GM12891 (cell line): ENCODE measurements around the gene PPM1A.

Experiments used
- DNase-seq: peaks from one replicate; pipeline ENCODE4 v3.0.0; 2011; ENCODE audit warnings: low spot score; ENCODE audit not compliant: insufficient read length
- FAIRE-seq: peaks from 2 replicates; lab custom pipeline; 2011; peaks lifted over from hg19 to GRCh38; lab: Jason Lieb, UNC
- PAX5 ChIP-seq: IDR thresholded peaks from 2 replicates; pipeline ENCODE4 v1.6.1; 2011; ENCODE audit warnings: low read length, moderate library complexity, mild to moderate bottlenecking; ENCODE audit not compliant: insufficient read depth, severe bottlenecking
- POLR2A ChIP-seq: IDR thresholded peaks from 2 replicates; pipeline ENCODE4 v1.6.1; 2011; ENCODE audit warnings: low read depth, low read length, control low read depth
- POLR2AphosphoS5 ChIP-seq: IDR thresholded peaks from 2 replicates; pipeline ENCODE4 v1.6.1; 2011; ENCODE audit warnings: low read depth, low read length, control low read depth
- POU2F2 ChIP-seq: IDR thresholded peaks from 2 replicates; pipeline ENCODE4 v1.6.1; 2011; ENCODE audit warnings: low read depth, mild to moderate bottlenecking, control low read depth, low read length, moderate library complexity
- SPI1 ChIP-seq: IDR thresholded peaks from 2 replicates; pipeline ENCODE4 v1.6.1; 2011; ENCODE audit warnings: low read depth, low read length, control low read depth
- TAF1 ChIP-seq: IDR thresholded peaks from 2 replicates; pipeline ENCODE4 v1.6.1; 2011; ENCODE audit warnings: low read depth, low read length, control low read depth

The PPM1A gene

DNA sequence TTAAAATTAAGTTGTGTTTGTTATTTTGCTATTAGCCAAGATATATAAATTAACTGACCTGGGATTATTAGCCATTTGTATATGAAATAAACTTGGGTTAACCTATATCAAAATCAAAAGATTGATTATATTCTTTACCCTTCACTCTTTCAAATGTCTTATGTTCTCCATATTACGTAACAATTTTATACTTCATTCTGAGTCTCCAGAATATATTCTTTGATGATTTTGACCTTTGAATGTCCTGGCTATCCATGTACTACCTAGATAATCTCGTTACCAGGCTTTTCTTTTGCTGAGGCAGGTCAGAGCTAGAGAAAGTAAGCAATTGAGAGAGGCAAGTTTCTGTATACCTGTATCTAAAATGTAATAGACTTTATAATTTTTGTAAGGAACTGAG, 3.6 kb downstream of the PPM1A start:
- no peak for FAIRE-seq
- TF ChIP-seq SPI1 (no peak), TAF1 (no peak), POLR2AphosphoS5 (no peak), PAX5 (no peak), POLR2A (no peak), POU2F2 (no peak)
- DNase-seq = no peak

DNA sequence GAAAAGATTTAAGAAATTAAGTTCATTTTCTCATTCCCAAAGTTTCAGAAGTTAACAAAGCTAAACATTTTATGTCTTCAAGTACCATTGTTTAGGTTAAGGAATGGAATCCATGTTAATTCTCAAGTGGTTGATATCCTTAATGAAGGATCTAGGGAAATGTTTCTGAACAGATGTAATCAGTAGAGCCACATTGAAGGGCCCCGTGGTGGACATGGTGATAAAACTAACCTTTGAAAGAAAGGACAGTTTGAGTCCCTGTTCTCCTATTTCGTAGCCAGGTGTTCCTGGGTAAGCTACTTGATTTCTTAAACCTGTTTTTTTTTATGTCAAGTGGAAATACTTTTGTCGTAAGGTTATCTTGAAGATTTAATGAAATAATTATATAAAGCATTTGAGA, 4.6 kb downstream of the PPM1A start:
- no peak for TF ChIP-seq POLR2AphosphoS5
- TF ChIP-seq POLR2A = no peak
- no peak for TF ChIP-seq POU2F2
- no peak for TF ChIP-seq PAX5
- no peak for TF ChIP-seq SPI1
- TF ChIP-seq TAF1 = no peak

DNA sequence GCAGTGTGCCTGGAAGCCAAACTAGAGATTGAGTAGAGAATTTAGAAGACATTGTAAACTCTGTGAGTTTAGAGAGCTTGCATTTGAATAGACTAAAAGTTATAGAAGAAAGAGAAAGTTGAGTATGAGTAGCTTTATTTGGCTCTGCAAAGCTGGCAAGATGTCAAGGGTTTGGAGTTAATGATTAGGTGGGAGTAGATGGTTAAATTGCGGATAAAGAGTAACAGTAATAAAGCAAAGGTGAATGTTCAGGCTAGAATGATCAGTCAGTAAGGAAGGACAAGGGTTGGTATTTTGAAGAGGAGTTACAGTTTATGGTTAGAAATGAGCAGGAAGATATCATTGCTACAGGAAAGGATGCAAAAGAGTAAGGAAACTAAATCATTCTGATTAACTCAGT, 5.2 kb downstream of the PPM1A start:
- no peak for DNase-seq
- FAIRE-seq = no peak
- no peak for TF ChIP-seq TAF1
- no peak for TF ChIP-seq PAX5
- no peak for TF ChIP-seq POU2F2
- TF ChIP-seq POLR2A = no peak
- no peak for TF ChIP-seq SPI1
- no peak for TF ChIP-seq POLR2AphosphoS5

More for the DNA sequence above, 4.6 kb downstream of the PPM1A start:
- DNase-seq = no peak
- no peak for FAIRE-seq

DNA sequence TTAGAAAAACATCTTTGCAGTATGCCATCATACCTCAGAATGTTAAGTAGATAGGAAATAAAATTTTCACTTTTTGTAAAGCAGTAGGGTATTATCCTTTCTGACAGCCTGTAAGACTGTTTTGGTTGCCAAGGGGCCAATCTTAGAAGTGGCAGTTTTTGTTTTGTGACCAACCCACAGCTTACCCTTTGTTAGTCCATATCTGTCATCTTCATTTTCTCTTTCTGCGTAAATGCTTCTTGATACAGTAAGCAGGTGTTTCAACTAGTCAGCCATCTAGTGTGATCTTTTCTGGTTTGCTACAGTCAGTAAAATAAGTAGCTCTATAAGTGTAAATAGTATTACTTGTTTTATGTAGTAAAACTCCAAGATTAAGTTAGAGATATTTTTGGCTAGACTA, 8.8 kb downstream of the PPM1A start:
- FAIRE-seq = no peak
- TF ChIP-seq PAX5 (no peak), SPI1 (no peak), POLR2A (no peak), POLR2AphosphoS5 (no peak), POU2F2 (no peak), TAF1 (no peak)
- DNase-seq = no peak

DNA sequence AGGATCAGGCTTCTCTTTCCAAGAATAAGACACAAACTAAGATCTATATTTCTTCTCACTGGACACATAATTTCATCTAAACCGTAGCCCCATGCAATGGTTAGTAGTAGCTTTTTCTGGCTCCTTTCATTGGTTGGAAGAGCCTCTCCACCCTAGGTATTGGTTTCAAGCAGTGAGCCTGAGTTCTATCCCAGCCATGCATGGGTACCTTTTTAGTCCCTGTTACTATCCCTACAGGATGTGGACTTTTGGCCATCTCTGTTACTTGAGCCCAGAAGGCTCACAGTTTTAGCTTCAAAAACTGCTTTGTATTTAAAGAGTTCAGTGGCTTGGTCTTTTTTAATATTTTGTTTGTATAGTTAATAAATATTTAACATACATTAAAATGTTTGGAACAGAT, 16.1 kb downstream of the PPM1A start:
- no peak for DNase-seq
- TF ChIP-seq POLR2AphosphoS5 (no peak), PAX5 (no peak), POLR2A (no peak), SPI1 (no peak), POU2F2 (no peak), TAF1 (no peak)
- peak; percentile 9 for FAIRE-seq

DNA sequence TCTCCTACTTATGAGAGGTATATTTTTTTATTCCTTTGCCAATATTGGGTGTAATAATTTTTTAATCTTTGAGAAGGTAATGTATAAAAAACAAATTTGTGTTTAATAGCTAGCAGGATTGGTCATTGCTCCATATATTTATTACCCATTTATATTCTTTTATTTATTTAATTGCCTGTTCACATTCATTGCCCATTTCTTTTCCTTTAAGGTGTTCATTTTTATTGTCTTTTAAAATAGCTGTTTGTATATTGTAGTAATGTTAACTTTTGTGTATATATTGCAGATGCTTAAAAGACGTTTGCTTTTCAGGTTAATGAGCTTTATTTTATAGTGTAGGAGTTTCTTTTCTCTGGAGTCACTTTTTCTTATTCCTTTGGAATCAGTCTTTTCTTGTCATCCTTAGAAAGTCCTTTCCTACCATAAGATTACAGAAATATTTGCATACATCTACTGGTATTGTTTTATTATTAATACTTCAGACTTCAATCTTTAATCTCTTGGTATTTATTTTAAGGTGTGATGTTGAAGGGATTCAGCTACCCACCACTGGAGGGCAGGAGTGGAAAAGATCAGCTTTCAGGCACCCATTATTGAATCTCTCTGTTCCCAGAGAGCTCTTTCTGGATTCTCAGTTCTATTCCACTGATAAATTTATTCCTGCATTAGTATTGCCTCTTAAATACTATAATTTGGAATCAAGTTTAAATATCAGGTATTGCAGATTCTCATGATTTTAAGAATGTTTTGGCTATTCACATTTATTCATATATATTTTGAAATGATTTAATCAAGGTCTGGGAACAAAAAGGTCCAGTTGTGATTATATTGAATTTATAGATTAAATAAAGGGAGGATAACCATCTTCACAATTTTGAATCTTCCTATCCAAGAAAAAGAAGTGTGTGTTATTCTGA, 17.3 kb downstream of the PPM1A start:
- FAIRE-seq (no peak), DNase-seq (no peak)
- TF ChIP-seq POLR2AphosphoS5 = no peak
- no peak for TF ChIP-seq SPI1

DNA sequence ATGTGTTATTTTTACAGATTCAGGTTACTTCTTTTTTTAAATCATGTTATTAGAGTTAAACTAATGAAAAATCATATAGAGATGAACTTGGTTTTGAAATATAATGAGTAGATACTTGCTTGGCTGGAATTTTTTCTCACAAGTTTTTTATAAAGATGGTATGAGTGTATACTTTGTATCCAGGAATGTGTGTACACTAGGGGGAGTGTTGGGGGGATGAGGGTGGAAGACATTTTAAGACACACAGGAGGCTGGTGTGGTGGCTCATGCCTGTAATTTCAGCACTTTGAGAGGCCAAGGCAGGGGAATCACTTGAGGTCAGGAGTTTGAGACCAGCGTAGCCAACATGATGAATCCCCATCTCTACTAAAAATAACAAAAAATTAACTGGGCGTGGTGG, 23.2 kb downstream of the PPM1A start:
- FAIRE-seq = no peak
- TF ChIP-seq TAF1 (no peak), POLR2A (no peak), POU2F2 (no peak), SPI1 (no peak), PAX5 (no peak), POLR2AphosphoS5 (no peak)
- DNase-seq = no peak

DNA sequence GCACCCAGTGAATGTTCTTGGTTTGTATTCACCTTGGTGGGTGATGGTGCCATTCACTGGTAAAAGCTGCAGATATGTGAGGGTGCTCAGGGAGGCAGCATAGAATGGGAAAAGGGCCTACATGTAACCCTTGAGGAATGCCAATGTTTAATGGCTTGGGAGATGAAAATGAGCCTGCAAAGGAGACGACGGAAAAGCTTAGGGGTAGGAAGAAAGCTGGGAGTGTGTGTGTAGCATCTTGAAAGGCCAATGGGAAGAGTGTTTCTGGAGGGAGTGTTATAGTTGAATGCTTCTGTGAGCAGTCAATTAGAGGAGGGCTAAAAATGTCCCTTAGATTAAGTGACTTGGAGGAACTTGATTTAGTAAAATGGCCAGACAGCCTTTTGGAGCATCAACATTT, 24.9 kb downstream of the PPM1A start:
- no peak for TF ChIP-seq POLR2A
- TF ChIP-seq POLR2AphosphoS5 = no peak
- no peak for TF ChIP-seq TAF1
- no peak for TF ChIP-seq POU2F2
- TF ChIP-seq SPI1 = no peak
- no peak for TF ChIP-seq PAX5
- FAIRE-seq = no peak
- no peak for DNase-seq

DNA sequence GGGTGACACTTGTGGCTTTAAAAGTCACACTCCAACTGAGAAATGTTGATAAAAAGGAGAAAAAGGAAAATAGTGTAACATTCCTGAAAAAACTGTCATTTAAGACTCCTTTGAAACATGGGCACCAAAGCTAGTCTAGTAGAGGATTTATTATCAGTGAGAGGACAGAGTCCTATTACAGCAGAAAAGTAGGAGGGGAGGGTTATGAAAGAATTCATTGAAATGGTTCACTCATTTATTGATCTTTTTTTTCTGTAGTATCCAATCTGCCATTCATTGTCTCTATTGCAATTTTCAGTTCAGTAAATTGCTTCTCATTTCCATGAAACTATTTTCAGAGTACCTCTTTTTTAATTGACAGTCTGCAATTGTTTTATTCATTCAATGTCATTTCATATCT, 25.4 kb downstream of the PPM1A start:
- DNase-seq (no peak), FAIRE-seq (no peak)
- no peak for TF ChIP-seq TAF1
- no peak for TF ChIP-seq POLR2AphosphoS5
- no peak for TF ChIP-seq SPI1
- no peak for TF ChIP-seq POLR2A
- no peak for TF ChIP-seq POU2F2
- no peak for TF ChIP-seq PAX5

DNA sequence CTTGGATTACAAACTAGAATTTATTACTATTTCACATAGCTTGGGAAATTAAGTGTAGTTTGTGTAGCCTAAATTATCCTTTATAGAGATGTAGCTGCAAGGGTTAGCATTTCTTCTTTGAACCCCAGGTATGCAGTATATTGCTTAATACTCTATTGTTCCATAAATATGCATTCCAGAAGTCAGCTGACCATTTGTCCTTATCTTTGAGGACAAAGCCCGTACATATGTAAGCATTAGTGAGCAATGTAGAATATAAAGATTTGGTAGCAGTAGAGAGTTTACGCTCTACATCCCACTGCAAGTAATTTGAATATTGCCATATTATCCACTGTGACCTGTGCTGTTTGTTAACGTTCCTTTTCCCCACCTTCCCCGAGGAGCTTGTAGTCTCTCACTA, 26.9 kb downstream of the PPM1A start:
- TF ChIP-seq SPI1 = no peak
- TF ChIP-seq POLR2A = no peak
- TF ChIP-seq POU2F2 = no peak
- TF ChIP-seq PAX5 = no peak
- TF ChIP-seq TAF1 = no peak
- TF ChIP-seq POLR2AphosphoS5 = no peak
- FAIRE-seq (no peak), DNase-seq (no peak)

DNA sequence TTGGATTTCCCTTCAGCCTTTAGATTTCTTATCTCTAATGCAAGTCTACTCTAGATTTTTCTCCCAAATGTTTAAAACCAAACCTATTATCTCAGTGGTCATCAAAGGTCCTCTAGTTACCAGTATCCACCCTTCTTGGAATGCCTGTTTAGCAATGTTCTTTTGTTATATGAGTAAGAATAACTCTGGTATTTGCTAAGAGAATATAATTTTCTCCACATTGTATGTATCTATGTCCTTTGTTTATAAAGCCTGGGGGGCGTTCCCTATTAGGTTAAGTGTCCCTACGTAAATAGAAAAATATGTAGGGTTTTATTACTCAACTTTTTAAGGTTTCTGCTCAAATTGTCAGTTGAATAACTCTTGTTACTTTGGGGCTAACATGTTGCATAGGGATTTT, 27.3 kb downstream of the PPM1A start:
- TF ChIP-seq POLR2A (no peak), POU2F2 (no peak), POLR2AphosphoS5 (no peak), SPI1 (no peak), PAX5 (no peak), TAF1 (no peak)
- no peak for FAIRE-seq
- DNase-seq = no peak
